Measurements from ENCODE around the gene HYLS1. TPM values are rescaled to one million over a fixed set of nuclear protein-coding genes. Genes with fewer than 3 reads are reported as not detected.

The HYLS1 gene
- total RNA-seq, 1 donor from 2014 or later: 6.9 TPM

- no peak for DNase-seq (ENCODE audit: low read depth in 2 of 2)
Observed at GRCh38 chr11:125948278-125949051, 61.0 kb downstream of the HYLS1 start.

GRCh38 chr11:125949271-125950177 lies 62.1 kb downstream of the HYLS1 start:
- no peak for DNase-seq (ENCODE audit: low read depth in 2 of 2)

- DNase-seq (ENCODE audit: low read depth in 2 of 2): no peak
Observed at GRCh38 chr11:125950178-125950490, 62.7 kb downstream of the HYLS1 start.

Other genes starting within 250 kb of the HYLS1 start
- under 0.01 TPM in 1 of 2 replicates, not detected in the other for gene ACRV1, start 206.8 kb upstream of the HYLS1 start, total RNA-seq
- not detected in 2 replicates for gene PATE1, start 141.4 kb upstream of the HYLS1 start, total RNA-seq
- under 0.01 TPM in 1 of 2 replicates, not detected in the other for gene PATE2, start 108.8 kb upstream of the HYLS1 start, total RNA-seq
- gene PATE3, start 99.5 kb upstream of the HYLS1 start, total RNA-seq: not detected in 2 replicates
- gene PATE4, start 54.4 kb upstream of the HYLS1 start, total RNA-seq: not detected in 2 replicates
- gene PUS3, start 15.5 kb downstream of the HYLS1 start, total RNA-seq: 7.2 and 8.3 TPM in 2 replicates
- gene DDX25, start 16.8 kb downstream of the HYLS1 start, total RNA-seq: under 0.01 TPM in 1 of 2 replicates, not detected in the other
- gene VSIG10L2, start 58.4 kb downstream of the HYLS1 start, total RNA-seq: not detected in 2 replicates
- gene CDON, start 175.2 kb downstream of the HYLS1 start, total RNA-seq: 0.65 and 4.4 TPM in 2 replicates